Measurements from ENCODE around the gene ATAD3C. TPM values are rescaled to one million over a fixed set of nuclear protein-coding genes. Genes with fewer than 3 reads are reported as not detected.

ATAD3C gene
- polyA plus RNA-seq, 1 of the 3 experiments (the other 2 are of a cell fraction), result 0.38 TPM

DNA sequence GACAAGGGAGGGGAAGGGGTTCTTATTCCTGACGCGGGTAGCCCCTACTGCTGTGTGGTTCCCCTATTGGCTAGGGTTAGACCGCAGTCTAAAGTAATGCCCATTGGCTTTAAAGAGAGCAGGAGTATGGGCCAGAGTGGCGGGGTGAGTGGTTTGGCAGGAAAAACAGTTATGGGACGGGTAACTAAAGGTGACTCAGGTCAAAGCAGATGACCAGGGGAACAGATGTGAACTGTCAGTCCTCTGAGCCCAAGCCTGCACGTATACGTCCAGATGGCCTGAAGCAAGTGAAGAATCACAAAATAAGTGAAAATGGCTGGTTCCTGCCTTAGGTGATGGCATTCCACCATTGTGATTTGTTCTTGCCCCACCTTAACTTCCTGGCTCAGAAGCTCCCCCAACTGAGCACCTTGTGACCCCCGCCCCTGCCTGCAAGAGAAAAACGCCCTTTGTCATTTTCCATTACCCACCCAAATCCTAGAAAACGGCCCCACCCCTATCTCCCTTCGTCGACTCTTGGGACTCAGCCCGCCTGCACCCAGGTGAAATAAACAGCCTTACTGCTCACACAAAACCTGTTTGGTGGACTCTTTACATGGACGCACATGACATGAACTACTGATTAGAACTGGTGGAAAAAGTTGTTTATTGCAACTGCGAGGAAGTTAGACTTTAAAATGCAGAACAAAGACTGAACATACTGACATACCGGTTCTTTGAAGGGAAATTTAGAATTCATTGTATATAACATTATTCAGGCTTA lies 21.3 kb downstream of the ATAD3C start:
- no peaks in the 10 kb centered on the region for H3K27me3 ChIP-seq (ENCODE audit: insufficient read depth)
- H3K9me2 ChIP-seq, result no peaks in the 10 kb centered on the region
- H3K36me3 ChIP-seq (replicated peaks in 1 of 2; ENCODE audit: control insufficient read depth in 1 of 2, insufficient read depth in 2 of 2, low read length in 1 of 2), result no peaks in the 10 kb centered on the region
- CTCF ChIA-PET, result no interaction called here
- H3K4me2 ChIP-seq, result peak overlapping the region; percentile 89
- WGBS (ENCODE audit: low lambda C conversion rate), result 10% methylated on average over 16 of the region's 16 CpGs
- peak overlapping the region; percentile 88; the same call in 1 of the 2 replicates for H2AFZ ChIP-seq (ENCODE audit: low read depth)
- peak overlapping the region; percentile 84 for H3K9ac ChIP-seq
- TF ChIP-seq RCOR1 (IDR thresholded peaks at IDR 0.05; ENCODE audit: low read length) (no peak), FOXJ3 (CRISPR knock-in tag; IDR thresholded peaks at IDR 0.05) (no peak), POLR2AphosphoS5 (IDR thresholded peaks at IDR 0.05; ENCODE audit: low read depth, low read length) (no peak), EP300 (IDR thresholded peaks at IDR 0.05; ENCODE audit: borderline replicate concordance in 1 of 2, low read depth in 1 of 2, low read length in 1 of 2) (no peak), YY1 (IDR thresholded peaks at IDR 0.05; ENCODE audit: low read depth) (no peak), RAD21 (IDR thresholded peaks at IDR 0.05; ENCODE audit: low read length) (no peak), ELF1 (IDR thresholded peaks at IDR 0.05) (no peak), MEF2A (IDR thresholded peaks at IDR 0.05; ENCODE audit: borderline replicate concordance, low read depth) (no peak), FOSL2 (IDR thresholded peaks at IDR 0.05; ENCODE audit: borderline replicate concordance, low read depth) (no peak), EZH2phosphoT487 (IDR thresholded peaks at IDR 0.05; ENCODE audit: borderline replicate concordance, low read depth) (no peak), NRF1 (IDR thresholded peaks at IDR 0.05; ENCODE audit: low read depth, low read length) (no peak)
- TF ChIP-seq, protein P1, sequence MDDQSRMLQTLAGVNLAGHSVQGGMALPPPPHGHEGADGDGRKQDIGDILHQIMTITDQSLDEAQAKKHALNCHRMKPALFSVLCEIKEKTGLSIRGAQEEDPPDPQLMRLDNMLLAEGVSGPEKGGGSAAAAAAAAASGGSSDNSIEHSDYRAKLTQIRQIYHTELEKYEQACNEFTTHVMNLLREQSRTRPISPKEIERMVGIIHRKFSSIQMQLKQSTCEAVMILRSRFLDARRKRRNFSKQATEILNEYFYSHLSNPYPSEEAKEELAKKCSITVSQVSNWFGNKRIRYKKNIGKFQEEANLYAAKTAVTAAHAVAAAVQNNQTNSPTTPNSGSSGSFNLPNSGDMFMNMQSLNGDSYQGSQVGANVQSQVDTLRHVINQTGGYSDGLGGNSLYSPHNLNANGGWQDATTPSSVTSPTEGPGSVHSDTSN (IDR thresholded peaks at IDR 0.05), result no peak
- TF ChIP-seq, protein P2, sequence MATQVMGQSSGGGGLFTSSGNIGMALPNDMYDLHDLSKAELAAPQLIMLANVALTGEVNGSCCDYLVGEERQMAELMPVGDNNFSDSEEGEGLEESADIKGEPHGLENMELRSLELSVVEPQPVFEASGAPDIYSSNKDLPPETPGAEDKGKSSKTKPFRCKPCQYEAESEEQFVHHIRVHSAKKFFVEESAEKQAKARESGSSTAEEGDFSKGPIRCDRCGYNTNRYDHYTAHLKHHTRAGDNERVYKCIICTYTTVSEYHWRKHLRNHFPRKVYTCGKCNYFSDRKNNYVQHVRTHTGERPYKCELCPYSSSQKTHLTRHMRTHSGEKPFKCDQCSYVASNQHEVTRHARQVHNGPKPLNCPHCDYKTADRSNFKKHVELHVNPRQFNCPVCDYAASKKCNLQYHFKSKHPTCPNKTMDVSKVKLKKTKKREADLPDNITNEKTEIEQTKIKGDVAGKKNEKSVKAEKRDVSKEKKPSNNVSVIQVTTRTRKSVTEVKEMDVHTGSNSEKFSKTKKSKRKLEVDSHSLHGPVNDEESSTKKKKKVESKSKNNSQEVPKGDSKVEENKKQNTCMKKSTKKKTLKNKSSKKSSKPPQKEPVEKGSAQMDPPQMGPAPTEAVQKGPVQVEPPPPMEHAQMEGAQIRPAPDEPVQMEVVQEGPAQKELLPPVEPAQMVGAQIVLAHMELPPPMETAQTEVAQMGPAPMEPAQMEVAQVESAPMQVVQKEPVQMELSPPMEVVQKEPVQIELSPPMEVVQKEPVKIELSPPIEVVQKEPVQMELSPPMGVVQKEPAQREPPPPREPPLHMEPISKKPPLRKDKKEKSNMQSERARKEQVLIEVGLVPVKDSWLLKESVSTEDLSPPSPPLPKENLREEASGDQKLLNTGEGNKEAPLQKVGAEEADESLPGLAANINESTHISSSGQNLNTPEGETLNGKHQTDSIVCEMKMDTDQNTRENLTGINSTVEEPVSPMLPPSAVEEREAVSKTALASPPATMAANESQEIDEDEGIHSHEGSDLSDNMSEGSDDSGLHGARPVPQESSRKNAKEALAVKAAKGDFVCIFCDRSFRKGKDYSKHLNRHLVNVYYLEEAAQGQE (IDR thresholded peaks at IDR 0.05; ENCODE audit: low read depth, low read length), result no peak
- DNase-seq, result no peak
- H3F3A ChIP-seq (replicated peaks; ENCODE audit: insufficient read depth), result peaks cover 3% of the 10 kb centered on the region
- no peaks in the 10 kb centered on the region for H3K9me3 ChIP-seq
- POLR2A ChIA-PET, result no interaction called here
- H3K4me1 ChIP-seq (ENCODE audit: control insufficient read depth in 1 of 2, insufficient read depth in 2 of 2, low read depth in 1 of 2, low read length in 1 of 2), result peaks cover 0 to 5% of the 10 kb centered on the region in 2 experiments; a peak in 1 of 4 replicates
- H3K4me3 ChIP-seq (ENCODE audit: low read depth in 2 of 2, low read length in 1 of 2), result peak overlapping the region; percentile 78 to 84
- H4K20me1 ChIP-seq (ENCODE audit: insufficient read depth), result peaks cover 19% of the 10 kb centered on the region
- H3K79me2 ChIP-seq (ENCODE audit: insufficient read depth), result peaks cover 40% of the 10 kb centered on the region
- H3K27ac ChIP-seq (ENCODE audit: low read depth in 2 of 2, low read length in 1 of 2), result peak overlapping the region; percentile 68 to 83

Data from SK-N-SH (cell line).